PC-3 (cell line): ENCODE measurements around the gene RAB3C. TPM values are rescaled to one million over a fixed set of nuclear protein-coding genes. Genes with fewer than 3 reads are reported as not detected.

ENCODE experiments used
- ATAC-seq: fragments of 200-7000 bp; cut with Tn5 transposase; 2 replicates; pipeline ENCODE4 v1.9.1; 2020; ENCODE audit warnings: mild to moderate bottlenecking, moderate library complexity
- BruUV-seq: library from RNA; stranded (reverse); fragments of 400-500 nt; replicated peaks from 2 replicates; lab custom pipeline; 2021; lab: Mats Ljungman, UMichigan
- CTCF ChIA-PET: fragments of 300-600 bp; sonication (Branson Sonifier 250); formaldehyde crosslinking; loops from one replicate; lab custom pipeline; 2022; ENCODE audit warnings: antibody characterized with exemption; lab: Charles Lee
- POLR2A ChIA-PET: fragments of 300-600 bp; sonication (Branson Sonifier 250); formaldehyde crosslinking; loops from one replicate; lab custom pipeline; 2022; ENCODE audit warnings: antibody characterized with exemption; ENCODE audit not compliant: unreplicated experiment; lab: Charles Lee
- DNase-seq: peaks from one replicate; pipeline ENCODE4 v3.0.0-alpha.2; 2015
- H2AFZ ChIP-seq: fragments of 300-600 bp; sonication (generic); 2 replicates; pipeline ENCODE4 v1.6.0; 2016; ENCODE audit warnings: antibody characterized with exemption, low read length
- H3F3A ChIP-seq: fragments of 300-600 bp; sonication (generic); one replicate; pipeline ENCODE4 v1.6.0; 2017; ENCODE audit warnings: antibody characterized with exemption, low read length, control low read depth, mild to moderate bottlenecking; ENCODE audit not compliant: unreplicated experiment
- H3K27ac ChIP-seq: fragments of 300-600 bp; sonication (generic); 2 replicates; pipeline ENCODE4 v1.5.1; 2016; ENCODE audit warnings: mild to moderate bottlenecking, low read length
- H3K27me3 ChIP-seq: fragments of 300-600 bp; sonication (generic); 2 replicates; pipeline ENCODE4 v1.6.1; 2016; ENCODE audit warnings: low read length, mixed read lengths
- H3K36me3 ChIP-seq: fragments of 300-600 bp; sonication (generic); 2 replicates; pipeline ENCODE4 v1.6.1; 2016; ENCODE audit warnings: low read depth, mixed run types, low read length, mixed read lengths
- H3K4me1 ChIP-seq: fragments of 300-600 bp; sonication (generic); 2 replicates; pipeline ENCODE4 v1.5.1; 2016; ENCODE audit warnings: low read length; ENCODE audit not compliant: insufficient read depth
- H3K4me2 ChIP-seq: fragments of 300-600 bp; sonication (generic); 2 replicates; pipeline ENCODE4 v1.6.0; 2016; ENCODE audit warnings: low read length
- H3K4me3 ChIP-seq: fragments of 300-600 bp; sonication (generic); 2 replicates; pipeline ENCODE4 v1.5.1; 2016; ENCODE audit warnings: mild to moderate bottlenecking, low read length, mixed read lengths
- H3K79me2 ChIP-seq: fragments of 300-600 bp; sonication (generic); 2 replicates; pipeline ENCODE4 v1.6.1; 2017; ENCODE audit warnings: low read length, mixed read lengths
- H3K9ac ChIP-seq: fragments of 300-600 bp; sonication (generic); 2 replicates; pipeline ENCODE4 v1.6.0; 2016; ENCODE audit warnings: mild to moderate bottlenecking, low read length
- H3K9me2 ChIP-seq: fragments of 300-600 bp; sonication (generic); replicated peaks from 2 replicates; pipeline ENCODE4 v1.6.1; 2016; ENCODE audit warnings: mixed run types, low read length, mixed read lengths
- H3K9me3 ChIP-seq: fragments of 300-600 bp; sonication (generic); 2 replicates; pipeline ENCODE4 v1.6.1; 2016; ENCODE audit warnings: low read length, mixed read lengths
- H4K20me1 ChIP-seq: fragments of 300-600 bp; sonication (generic); 2 replicates; pipeline ENCODE4 v1.6.1; 2016; ENCODE audit warnings: low read length, mixed read lengths
- CTCF ChIP-seq: fragments of 300-600 bp; sonication (generic); conservative IDR thresholded peaks from 2 replicates; pipeline ENCODE4 v1.5.1; 2017; ENCODE audit warnings: antibody characterized with exemption, low read depth, mild to moderate bottlenecking, low read length
- EZH2 ChIP-seq: fragments of 300-600 bp; sonication (generic); IDR thresholded peaks from one replicate; pipeline ENCODE4 v1.6.1; 2017; ENCODE audit warnings: antibody characterized with exemption, mild to moderate bottlenecking, low read length; ENCODE audit not compliant: unreplicated experiment
- EZH2phosphoT487 ChIP-seq: fragments of 300-600 bp; sonication (generic); IDR thresholded peaks from 2 replicates; pipeline ENCODE4 v1.6.1; 2018; ENCODE audit warnings: mild to moderate bottlenecking, antibody characterized with exemption, low read length, borderline replicate concordance
- intact Hi-C: fragments of 100-400 bp; cut with micrococcal nuclease; formaldehyde crosslinking; loops from 2 replicates; pipeline ENCODE4 v1.9.0; 2023
- total RNA-seq: library from RNA; depleted of rRNA; stranded (reverse); fragments of >200 nt; gene quantifications from 2 replicates; pipeline ENCODE4 v1.2.3, GENCODE V29; 2014

Gene RAB3C
- total RNA-seq, 1 experiment from 2014 or later = not detected

- ATAC-seq (no peak), DNase-seq (no peak)
- intact Hi-C loops = no loop called here
- no peak overlapping the region for H3K27ac ChIP-seq
- H2AFZ ChIP-seq = no peak overlapping the region
- ChIA-PET POLR2A (no interaction called here), CTCF (no interaction called here)
- no peaks in the 10 kb centered on the region for H3K9me2 ChIP-seq
- no peak overlapping the region for H3K4me3 ChIP-seq
- H3K4me2 ChIP-seq = no peak overlapping the region
- no peaks in the 10 kb centered on the region for H3K9me3 ChIP-seq
- no TSS peak for BruUV-seq
- H3K27me3 ChIP-seq = peaks cover 14% of the 10 kb centered on the region
- no peaks in the 10 kb centered on the region for H3K36me3 ChIP-seq
- H3K79me2 ChIP-seq = no peaks in the 10 kb centered on the region
- H4K20me1 ChIP-seq = no peaks in the 10 kb centered on the region
- no peaks in the 10 kb centered on the region for H3K4me1 ChIP-seq
- H3F3A ChIP-seq = no peaks in the 10 kb centered on the region
- no peak for TF ChIP-seq CTCF
- TF ChIP-seq EZH2 = no peak
- TF ChIP-seq EZH2phosphoT487 = no peak
- H3K9ac ChIP-seq = no peak overlapping the region
Measured at GRCh38 chr5:58765058-58765457, 182.2 kb downstream of the RAB3C start.

GRCh38 chr5:58767104-58767503 is 184.2 kb downstream of the RAB3C start:
- no peaks in the 10 kb centered on the region for H3K36me3 ChIP-seq
- ChIA-PET POLR2A (no interaction called here), CTCF (no interaction called here)
- no peak for ATAC-seq
- no peaks in the 10 kb centered on the region for H3K4me1 ChIP-seq
- H3K79me2 ChIP-seq = no peaks in the 10 kb centered on the region
- H3K4me2 ChIP-seq = no peak overlapping the region
- H3F3A ChIP-seq = no peaks in the 10 kb centered on the region
- H3K27me3 ChIP-seq = peaks cover 14% of the 10 kb centered on the region
- H3K9me2 ChIP-seq = no peaks in the 10 kb centered on the region
- no TSS peak for BruUV-seq
- TF ChIP-seq EZH2phosphoT487 (no peak), CTCF (no peak), EZH2 (no peak)
- H4K20me1 ChIP-seq = no peaks in the 10 kb centered on the region
- H2AFZ ChIP-seq = no peak overlapping the region
- H3K9me3 ChIP-seq = no peaks in the 10 kb centered on the region
- no peak overlapping the region for H3K27ac ChIP-seq
- no peak overlapping the region for H3K4me3 ChIP-seq
- DNase-seq = no peak
- H3K9ac ChIP-seq = no peak overlapping the region
- intact Hi-C loops = no loop called here

DNA sequence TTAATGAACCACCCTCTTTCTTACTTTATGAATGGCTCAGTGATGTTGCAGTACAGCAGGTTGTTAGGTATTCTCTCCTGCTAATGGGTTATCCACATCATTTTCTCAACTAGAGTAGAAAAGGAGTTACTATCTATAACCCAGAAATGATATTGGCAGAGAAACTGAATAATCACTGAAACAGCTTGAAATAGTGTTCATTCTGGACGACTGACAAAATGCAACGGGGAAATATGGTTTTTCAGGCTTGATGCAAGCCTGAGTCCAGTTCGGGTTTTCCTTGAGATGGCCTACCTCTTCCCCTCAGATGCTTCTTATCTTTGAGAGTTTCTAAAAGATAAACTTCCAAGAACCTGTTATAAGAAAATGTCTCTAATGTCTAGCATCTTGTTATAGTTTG is 187.3 kb downstream of the RAB3C start:
- DNase-seq (no peak), ATAC-seq (no peak)
- no peaks in the 10 kb centered on the region for H4K20me1 ChIP-seq
- no peak overlapping the region for H3K27ac ChIP-seq
- peaks cover 14% of the 10 kb centered on the region; the same call in 1 of the 2 replicates for H3K27me3 ChIP-seq
- H3K79me2 ChIP-seq = no peaks in the 10 kb centered on the region
- H3K4me2 ChIP-seq = no peak overlapping the region
- H3K9me3 ChIP-seq = no peaks in the 10 kb centered on the region
- no peak overlapping the region for H2AFZ ChIP-seq
- H3K9ac ChIP-seq = no peak overlapping the region
- CTCF ChIA-PET = no interaction called here
- H3K4me3 ChIP-seq = no peak overlapping the region
- no peaks in the 10 kb centered on the region for H3F3A ChIP-seq
- TF ChIP-seq EZH2phosphoT487 = no peak
- TF ChIP-seq CTCF = no peak
- no TSS peak for BruUV-seq
- intact Hi-C loops = no loop called here
- POLR2A ChIA-PET = no interaction called here
- H3K36me3 ChIP-seq = no peaks in the 10 kb centered on the region
- H3K9me2 ChIP-seq = no peaks in the 10 kb centered on the region
- no peaks in the 10 kb centered on the region for H3K4me1 ChIP-seq
